Measurements from ENCODE around the gene ZNF81. TPM values are rescaled to one million over a fixed set of nuclear protein-coding genes. Genes with fewer than 3 reads are reported as not detected.

Gene ZNF81
- total and polyA plus RNA-seq, 2 of the 13 experiments (the other 11 are each of a cell fraction or from before 2014, with no cell fraction given) = 1.4 to 3.2 TPM

- no peak for TF ChIP-seq ETS1 (CRISPR knock-in tag; IDR thresholded peaks at IDR 0.05)
- no peak for TF ChIP-seq PPARG (CRISPR knock-in tag; conservative IDR thresholded peaks at IDR 0.05)
- no peak for TF ChIP-seq ZNF407 (CRISPR knock-in tag; IDR thresholded peaks at IDR 0.05; ENCODE audit: not compliant biosample characterization)
- TF ChIP-seq HINFP (CRISPR knock-in tag; IDR thresholded peaks at IDR 0.05; ENCODE audit: low read depth) = no peak
- no peak for TF ChIP-seq ZNF883 (CRISPR knock-in tag; IDR thresholded peaks at IDR 0.05; ENCODE audit: not compliant biosample characterization)
- no peak for TF ChIP-seq HOXA5 (CRISPR knock-in tag; IDR thresholded peaks at IDR 0.05)
- no peak for TF ChIP-seq BORCS8-MEF2B (CRISPR knock-in tag; IDR thresholded peaks at IDR 0.05)
- no peak for TF ChIP-seq SKIL (CRISPR knock-in tag; IDR thresholded peaks at IDR 0.05; ENCODE audit: borderline replicate concordance)
- TF ChIP-seq ZNF547 (CRISPR knock-in tag; IDR thresholded peaks at IDR 0.05) = no peak
- TF ChIP-seq ZBTB33 (CRISPR knock-in tag; IDR thresholded peaks at IDR 0.05) = no peak
Measured at GRCh38 chrX:47836164-47837072, at the start of gene ZNF81 (continued).
